ENCODE measurements around the gene PMEPA1.

PMEPA1 gene

DNA sequence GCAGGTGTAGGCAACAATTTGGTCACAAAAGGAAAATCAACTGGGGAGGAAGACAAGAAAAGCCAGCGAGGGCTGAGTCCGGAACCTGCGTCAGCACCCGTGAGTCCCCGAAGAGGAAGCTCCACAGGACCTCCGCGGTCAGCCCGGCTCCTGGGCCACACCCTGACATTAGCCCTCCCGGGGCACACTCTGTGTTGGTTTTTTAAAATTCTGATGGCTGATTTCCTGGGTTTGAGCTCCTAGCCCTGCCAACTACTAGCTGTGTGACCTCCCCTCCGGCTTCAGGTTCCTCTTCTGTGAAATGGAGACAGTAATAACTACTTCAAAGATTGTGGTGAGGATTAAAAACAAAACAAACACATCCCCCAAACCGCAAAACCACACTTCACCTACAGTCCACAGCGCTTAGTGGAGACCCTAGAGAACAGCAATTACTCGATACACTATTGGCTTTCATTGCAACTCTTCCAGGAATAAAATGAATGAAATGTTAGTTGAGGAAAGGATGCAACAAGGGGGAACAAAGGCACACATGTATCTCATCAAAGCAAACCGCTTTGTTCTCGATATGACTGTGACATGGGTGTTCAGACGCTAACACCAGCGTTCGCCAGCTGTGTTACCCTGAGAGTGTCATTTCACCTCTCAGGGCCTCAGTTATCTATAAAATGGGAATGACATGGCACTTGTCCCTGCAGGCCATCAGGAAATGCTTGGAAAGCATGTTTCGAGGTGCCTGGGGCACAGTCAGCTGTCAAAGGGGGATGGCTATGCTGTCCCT, 90.6 kb downstream of the PMEPA1 start:
- DNase-seq, result no peak

DNA sequence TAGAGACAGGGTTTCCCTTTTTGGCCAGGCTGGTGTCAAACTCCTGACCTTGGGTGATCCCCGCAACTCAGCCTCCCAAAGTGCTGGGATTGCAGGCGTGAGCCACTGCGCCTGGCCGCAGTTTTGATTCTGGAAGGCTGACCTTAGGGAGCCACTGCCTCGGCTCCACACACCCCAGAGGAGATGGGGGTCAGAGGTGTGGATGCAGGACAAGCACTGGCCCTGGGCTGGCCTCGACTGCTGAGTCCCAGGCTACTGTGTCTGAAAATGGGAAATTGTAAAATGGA, 91.1 kb downstream of the PMEPA1 start:
- DNase-seq, result no peak

DNA sequence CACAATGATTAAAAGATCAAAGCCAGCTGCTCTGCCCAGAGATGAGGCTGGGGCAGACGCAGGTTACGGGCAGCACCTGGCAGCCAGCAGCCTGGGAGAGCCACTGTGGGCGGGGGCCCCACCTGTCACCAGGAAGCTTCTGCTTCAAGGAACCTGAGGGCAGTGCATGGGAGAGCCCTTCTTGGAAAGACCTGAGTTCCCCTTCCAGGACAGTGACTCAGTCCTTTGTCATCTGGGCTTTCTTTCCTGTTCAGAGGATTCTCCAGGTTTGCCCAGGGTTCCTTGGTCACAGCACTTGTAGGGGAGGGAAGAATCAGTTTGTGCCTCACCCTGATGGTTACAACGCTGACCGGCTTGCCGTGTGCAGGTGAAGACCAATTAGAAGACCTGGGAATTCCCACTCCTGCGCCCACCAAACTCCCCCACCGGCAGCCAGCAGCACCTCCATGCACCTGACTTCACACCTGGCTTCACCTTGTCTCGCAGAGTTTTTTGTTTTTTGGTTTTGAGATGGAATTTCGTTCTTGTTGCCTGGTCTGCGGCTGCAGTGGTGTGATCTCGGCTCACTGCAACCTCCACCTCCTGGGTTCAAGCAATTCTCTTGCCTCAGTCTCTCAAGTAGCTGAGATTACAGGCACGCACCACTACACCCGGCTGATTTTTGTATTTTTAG, 91.6 kb downstream of the PMEPA1 start:
- no peak for DNase-seq

DNA sequence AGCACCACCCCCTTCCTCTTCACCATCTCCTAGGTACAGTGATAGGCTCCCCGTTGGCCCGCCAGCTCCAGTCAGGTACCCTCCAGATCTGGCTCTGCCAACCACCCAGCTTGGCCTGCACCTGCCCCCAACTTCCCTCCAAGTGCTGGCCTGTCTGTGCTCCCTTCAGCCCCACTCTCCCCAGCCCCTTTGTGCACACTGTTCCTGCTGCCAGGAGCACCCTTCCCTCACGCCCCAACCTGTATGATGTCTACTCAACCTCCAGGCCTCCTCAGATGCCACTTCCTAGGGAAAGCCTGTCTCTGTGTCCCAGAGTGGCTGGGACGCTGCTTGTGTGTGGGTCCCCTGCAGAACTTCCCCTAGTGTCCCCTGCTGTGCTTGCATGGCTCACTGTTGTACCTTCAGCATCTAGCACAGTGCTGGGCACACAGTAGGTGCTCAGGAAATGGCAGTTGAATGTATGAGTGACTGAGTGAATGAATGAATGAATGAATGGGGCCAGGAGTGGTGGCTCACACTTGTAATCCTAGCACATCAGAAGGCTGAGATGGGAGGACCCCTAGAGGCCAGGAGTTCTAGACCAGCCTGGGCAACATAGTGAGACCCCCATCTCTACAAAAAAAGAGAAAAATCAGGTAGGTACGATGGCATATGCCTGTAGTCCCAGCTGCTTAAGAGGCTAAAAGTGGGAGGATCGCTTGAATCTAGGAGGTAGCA, 92.6 kb downstream of the PMEPA1 start:
- no peak for DNase-seq

DNA sequence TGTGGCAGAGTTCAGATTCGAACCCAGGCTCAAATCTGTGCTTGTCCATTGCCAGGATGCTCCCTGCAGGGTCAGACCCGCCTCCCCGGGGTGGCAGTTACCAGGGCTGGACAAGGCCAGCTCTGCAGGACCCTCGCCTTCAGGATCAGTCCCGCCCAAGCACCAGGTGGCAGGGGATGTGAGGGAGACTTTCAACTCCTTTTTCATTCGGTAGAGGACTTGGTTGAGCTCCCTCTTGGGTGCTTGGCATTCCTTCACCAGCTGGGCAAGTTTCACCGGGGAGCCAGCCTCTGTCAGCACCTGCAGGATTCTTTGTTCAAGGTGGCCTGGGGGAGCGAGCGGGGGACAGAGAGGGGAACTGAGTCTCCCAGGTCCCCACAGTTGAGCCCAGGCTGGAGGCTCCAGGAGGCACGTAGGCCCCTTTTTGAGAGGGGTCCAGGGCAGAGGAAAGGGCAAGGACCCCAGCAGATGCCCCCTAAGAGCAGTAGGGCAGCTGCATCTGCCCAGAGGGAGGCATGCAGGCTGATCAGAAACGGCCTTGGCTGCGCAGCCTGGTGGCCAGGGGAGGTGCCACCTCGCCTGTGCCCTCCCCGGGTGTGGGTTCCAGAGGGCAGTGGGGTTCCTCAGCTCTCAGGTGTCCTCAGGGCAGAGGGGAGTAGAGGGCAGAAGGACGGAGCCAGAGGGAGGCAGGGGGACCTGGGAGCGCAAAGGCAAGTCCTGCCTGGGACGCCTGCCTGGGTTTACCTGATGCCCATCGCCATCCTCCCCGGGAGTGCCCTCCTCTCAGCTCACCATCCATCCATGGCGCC, 93.5 kb downstream of the PMEPA1 start:
- DNase-seq, result no peak

DNA sequence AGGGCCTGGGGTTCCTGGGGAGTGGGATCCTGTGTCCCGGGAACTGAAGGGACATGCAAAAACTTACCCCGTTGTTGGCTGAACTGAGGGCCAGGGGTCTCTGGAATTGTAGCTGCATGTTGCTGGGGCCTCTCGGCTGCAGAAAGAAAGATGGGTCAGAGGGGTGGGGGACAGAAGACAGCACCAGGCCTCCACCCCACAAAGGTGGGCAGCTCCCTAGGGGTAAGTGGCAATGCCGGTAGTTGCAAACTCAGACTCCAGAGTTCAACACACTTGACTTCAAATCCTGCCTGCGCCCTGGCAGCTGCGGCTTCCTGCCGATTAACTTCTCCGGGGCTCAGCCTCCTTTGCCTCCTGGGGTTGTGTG, 94.4 kb downstream of the PMEPA1 start:
- no peak for DNase-seq

DNA sequence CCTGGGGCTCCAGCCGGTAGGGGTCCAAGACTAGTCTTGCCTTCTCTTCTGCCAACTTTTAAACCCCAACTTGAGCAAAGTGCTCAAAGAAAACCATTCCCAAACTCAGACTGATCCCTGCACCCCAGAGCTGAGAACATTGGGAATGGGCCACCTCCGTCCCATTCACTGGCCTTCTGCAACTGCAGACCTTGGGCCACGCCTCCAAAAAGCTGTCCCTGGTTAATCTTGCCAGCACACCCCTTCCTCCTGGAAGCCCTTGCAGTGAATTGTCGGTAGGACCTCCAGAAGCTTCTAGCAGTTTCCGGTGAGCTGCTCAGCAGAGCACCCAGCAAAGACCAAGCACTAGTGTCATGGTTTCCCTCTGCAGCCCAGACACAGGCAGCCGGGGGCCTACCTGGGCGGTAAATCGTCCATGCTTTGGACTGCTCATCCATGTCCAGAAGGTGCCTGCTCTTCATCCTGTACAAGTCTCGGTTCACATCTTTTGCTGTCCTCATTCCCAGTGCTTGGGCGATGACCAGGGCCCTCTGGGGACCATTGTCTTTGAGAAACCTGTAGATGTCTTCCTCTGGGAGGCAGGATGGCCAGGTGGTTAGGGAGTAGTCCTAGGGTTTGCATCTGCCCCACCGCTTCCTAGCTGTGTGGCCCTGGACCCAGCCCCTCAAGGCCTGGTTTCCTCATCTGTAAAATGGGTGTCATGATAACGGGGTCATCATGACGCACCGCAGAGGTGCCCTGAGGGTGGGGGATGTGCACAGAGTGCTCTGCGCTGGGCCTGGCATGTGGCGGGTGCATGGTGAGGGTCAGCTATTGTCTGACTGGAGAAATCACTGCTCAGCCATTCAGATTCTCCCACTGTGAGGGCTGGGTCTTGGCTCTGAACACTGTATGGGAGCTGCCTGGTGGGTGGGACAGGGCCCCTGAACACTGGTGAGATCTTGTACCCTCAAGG, 95.0 kb downstream of the PMEPA1 start:
- no peak for DNase-seq

DNA sequence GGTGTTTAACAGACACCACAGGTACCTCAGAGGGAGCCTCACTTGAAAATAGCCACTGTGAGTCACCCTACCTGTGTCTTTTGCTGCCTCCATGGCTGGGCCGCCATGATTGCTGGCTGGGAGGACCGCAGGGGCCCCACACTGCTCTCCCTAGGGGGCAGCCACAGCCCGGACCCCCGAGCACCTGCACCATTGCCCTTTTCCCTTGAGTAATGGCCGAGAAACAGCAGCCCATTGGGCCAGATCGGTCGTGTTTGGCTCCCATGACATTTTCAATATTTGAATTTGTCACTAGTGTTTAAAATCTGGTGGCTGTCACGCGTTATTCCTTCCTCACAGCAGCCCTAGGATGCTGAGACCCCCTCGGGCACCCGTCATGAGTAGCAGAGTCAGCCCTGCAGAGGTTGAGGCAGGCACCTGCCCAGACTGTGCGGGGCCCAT, 96.3 kb downstream of the PMEPA1 start:
- DNase-seq, result no peak

DNA sequence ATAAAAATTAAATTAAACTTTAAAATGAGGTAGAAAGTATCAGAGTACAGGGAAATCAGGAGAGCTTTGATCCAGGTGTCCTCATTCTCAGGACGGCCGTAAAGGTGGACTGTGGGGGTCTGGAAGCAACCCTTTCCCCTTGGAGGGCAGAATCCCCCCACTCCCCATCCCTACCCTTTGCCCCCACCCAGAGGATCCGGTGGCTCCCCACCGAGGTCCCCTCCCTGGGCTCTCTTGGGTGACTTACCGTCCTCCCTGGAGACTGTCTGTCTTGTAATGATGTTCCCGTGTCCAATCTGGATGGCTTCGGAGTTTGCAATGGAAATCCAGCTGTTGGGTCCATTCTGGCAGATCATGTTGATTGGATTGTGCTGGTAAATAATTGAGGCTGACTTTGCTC, 96.9 kb downstream of the PMEPA1 start:
- DNase-seq, result no peak

DNA sequence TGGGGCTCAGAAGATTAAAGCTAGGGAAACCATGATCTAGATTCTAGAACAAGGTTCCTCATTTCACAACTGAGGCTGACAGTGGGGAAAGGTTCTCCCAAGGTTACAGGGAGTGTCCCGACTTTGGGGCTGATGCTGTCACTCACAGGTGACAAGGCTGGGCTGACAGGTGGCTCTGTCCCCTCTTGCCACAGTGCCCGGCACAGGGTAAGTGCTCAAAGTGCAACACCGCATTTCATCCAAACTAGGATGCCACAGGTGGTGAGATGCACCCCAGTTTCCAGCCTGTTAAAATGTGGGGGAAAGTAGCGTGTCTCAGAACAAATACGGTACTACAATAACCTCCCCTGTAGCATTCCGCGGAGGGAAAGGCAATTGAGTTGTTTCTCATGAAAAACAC, 97.4 kb downstream of the PMEPA1 start:
- no peak for DNase-seq

DNA sequence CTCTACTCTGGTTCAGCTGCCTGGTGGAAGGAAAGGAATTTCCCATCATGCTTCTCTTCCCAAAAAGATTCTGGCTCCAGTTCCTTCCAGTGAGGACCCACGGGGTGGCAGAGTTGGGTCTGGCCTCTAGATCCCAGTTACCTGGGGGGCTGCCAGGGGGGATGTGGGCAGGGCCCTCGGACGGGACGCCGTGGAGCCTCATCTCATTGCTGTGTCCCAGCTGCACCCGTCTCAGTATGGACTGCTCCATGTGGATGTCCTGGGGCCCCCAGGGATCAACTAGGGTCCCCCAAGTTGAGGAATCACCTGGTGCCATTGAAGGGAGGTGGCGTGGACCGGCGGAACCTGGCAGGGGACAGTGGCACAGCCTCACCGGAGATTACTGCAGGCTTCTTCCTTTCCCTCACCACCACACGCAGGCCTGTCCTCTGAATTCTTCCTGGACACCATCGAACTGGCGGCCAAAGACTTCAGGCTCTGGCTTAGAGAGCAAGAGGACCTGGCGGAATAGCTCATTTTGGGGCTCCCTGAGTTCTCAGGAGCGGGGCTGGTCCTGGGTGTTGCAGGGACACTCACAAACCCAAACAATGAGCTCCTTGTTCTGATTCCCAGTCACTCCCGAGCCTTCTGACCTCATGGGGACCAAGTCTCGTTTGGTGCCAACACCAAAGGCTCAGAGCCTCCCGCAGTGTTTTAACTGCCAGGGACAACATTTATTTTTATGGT, 98.1 kb downstream of the PMEPA1 start:
- DNase-seq, result no peak

DNA sequence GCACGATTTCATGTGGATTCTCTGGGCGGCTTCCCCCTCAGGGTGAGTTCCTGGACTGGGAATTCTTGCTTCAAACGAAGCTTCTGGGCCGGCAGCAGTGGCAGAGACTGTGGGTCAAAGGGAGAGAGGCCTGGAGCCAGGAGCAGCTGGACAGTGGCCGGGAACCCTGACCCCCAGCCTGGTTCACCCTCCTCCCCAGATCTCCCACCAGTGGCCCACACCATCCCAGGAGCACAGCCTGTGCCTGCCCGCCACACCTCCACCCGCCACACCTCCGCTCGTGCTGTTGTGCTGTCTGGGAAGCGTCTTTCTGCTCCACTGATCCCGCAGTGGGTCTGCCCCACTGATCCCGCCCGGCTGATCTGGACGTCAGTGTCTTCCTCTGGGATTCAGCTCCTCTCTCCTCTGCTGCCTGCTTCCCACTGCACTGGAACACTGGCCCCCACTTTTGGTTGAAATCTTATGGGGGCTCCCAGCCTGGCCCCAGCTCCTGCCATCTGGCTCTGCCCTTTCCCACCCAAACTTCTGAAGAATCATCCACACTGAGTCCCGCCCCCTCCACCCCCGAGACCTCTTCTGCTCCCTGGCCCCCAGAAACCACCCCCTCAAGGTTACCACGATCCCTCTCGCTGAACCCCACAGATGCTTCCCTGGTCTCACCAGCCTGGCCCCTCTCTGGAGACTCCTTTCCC, 99.4 kb downstream of the PMEPA1 start:
- DNase-seq, result no peak

DNA sequence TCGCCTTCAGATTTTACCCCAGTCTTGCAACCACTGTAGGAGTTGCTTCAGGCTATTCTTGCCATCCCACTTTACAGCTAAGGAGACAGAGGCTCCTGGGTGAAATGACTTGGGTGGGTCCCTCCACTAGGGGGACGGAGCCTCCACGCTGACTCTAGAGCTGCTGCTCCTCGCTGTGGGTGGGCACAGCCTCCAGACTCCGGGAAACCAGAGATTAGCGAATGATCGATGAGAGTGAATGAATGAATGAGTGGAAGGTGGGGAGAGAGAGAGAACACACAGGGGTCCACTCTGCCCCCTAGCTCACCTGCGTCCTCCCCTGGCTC, 100.0 kb downstream of the PMEPA1 start:
- no peak for DNase-seq

DNA sequence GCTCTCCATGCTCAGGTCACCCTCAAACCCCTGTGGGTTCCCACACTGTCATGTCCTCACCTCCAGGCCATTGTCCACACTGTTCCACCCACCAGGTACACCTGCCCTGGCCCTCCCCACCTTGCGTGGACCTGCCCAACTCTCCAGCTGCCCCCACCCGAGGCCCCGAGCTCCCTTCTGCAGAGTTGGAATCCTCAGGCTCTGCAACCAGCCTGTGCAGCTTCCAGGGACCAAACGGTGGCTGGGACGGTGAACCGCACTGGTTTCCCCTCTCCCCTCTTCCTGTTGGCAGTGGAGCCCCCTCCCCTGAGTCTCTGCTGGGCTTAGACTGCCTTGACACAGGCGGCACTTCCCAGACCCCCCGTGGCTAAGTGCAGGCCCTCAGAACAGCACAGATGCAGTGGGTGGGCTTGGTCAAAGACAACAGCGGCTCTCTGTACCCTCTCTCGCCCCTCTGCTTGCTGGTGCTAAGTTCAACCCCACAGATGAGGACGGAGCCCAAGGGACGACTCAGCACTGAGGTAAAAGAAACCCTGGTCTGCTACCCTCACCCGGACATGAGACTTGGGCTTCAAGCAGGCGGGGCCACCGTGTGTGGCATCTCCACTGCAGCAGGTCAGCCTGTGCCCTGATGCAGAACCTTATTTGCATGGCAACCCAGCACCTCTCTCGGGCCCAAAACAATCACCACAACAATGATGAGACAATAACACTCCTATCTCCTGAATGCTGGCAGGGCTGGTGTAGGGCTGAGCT, 100.6 kb downstream of the PMEPA1 start:
- no peak for DNase-seq

DNA sequence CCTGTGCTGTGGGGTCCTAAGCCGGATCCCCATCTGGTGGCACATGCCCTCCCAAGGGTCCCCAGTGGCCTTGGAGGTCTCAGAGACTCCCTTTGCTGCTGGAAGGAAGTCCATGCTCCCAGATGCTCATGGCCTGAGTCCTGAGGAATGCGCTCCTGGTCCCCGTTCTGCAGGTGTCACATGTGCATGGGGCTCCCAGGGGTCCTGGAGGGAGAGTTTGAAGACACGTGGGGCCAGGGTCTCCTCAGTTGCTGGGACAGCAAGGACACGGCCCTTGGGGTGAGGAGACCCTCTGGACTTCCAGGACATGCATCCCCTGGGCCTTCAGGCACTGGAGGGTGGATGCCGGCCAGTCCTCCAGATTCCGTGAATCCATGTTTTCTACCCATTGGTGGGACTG, 101.3 kb downstream of the PMEPA1 start:
- no peak for DNase-seq

DNA sequence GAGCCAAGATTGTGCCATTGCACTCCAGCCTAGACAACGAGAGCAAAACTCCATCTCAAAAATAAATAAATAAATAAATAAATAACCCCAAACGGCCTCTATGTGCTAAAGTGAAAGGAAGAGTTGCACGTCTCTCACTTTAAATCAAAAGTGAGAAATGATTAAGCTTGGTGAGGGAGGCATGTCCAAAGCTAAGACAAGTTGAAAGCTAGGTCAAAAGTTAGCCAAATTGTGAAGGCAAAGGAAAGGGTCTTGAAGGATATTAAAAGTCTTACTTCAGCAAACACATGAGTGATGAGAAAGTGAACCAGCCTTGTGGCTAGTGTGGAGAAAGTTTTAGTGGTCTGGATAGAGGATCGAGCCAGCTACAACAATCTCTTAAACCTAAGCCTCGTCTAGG, 103.9 kb downstream of the PMEPA1 start:
- DNase-seq, result no peak

DNA sequence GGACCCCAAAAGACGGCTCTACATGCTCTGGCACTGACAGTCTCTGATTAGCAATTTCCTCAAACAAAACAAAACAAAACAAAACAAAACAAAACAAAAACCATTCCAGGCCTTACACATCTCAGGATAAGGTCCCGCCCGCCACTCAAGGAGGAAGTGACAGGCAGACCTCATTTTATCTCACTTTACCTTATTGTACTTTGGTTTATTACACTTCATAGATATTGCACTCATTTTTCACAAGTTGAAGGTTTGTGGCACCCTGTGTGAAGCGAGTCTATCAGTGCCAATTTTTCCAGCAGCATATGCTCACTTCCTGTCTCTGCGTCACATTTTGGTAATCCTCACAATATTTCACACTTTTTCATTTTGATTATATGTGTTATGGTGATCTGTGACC, 104.8 kb downstream of the PMEPA1 start:
- DNase-seq, result no peak

DNA sequence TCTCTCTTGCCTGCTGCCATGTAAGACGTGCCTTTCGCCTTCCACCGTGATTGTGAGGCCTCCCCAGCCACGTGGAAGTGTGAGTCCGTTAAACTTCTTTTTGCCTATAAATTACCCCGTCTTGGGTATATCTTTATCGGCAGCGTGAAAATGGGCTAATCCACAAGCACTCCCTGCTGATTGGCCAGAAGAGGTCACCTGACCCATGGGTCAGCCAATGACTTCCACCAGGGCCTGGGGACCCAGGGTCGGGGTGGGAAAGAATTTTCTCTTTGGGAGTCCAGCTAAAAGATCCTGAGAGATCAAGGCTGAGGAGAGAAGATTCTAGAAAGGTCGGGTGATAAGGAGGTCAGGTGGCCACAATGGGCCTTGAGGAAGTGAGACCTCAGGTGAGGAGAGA, 106.7 kb downstream of the PMEPA1 start:
- no peak for DNase-seq

DNA sequence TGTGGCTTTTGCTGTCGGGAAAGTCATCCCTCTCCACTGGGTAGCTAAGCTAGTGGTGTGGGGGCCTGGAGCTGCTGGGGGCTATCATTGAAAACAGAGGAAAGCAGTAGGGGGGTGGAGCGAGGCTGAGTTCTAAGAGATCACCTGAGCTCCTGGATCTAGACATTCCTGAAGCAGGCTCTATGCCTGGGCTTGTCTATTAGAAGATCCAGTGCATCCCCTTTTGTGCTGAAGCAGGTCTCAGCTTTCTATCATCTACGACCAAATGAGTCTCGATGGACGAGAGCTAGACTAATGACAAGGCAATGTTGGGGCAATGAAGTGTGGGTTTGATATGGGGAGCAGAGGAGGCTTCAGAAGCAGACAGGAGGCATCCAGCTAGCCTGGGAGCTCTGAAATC, 108.1 kb downstream of the PMEPA1 start:
- no peak for DNase-seq

DNA sequence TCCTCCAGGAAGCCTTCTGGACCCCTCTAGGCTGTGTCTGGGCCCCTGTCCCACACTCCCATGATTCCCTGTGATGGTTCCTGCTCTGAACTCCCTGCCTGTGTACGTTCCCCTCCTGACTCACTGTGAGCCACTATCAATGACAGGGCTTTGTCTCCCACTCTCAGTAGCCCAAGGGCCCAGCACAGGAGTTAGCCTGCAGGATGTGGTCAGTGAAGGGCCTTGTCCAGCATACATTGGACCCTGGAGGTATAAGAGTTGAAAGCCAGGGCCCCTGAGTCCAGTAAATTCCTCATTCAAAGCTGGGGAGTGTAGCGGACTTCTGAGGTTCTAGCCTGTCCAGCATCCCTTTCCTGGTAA, 108.6 kb downstream of the PMEPA1 start:
- DNase-seq, result no peak
